PC-3 (cell line): ENCODE data around the gene NDUFB10.

ENCODE experiments used
- CTCF ChIP-seq: fragments of 300-600 bp; sonication (generic); conservative IDR thresholded peaks from 2 replicates; pipeline ENCODE4 v1.5.1; 2017; ENCODE audit warnings: antibody characterized with exemption, low read depth, mild to moderate bottlenecking, low read length
- EZH2phosphoT487 ChIP-seq: fragments of 300-600 bp; sonication (generic); IDR thresholded peaks from 2 replicates; pipeline ENCODE4 v1.6.1; 2018; ENCODE audit warnings: mild to moderate bottlenecking, antibody characterized with exemption, low read length, borderline replicate concordance

- TF ChIP-seq CTCF (no peak), EZH2phosphoT487 (no peak)
Observed at GRCh38 chr16:1911467-1912214, 47.7 kb upstream of the NDUFB10 start.
